22Rv1 (cell line): Measurements from ENCODE around the gene MYH6.

ENCODE experiments used
- CTCF ChIP-seq: fragments of 450-650 bp; IDR thresholded peaks from 2 replicates; pipeline ENCODE4 v1.5.1; 2017; ENCODE audit warnings: mild to moderate bottlenecking
- ZFX ChIP-seq: fragments of 450-650 bp; IDR thresholded peaks from 2 replicates; pipeline ENCODE4 v1.6.1; 2017; ENCODE audit warnings: antibody characterized with exemption, borderline replicate concordance

GRCh38 chr14:23357261-23357660, 50.8 kb downstream of the MYH6 start:
- no peak for TF ChIP-seq CTCF
- no peak for TF ChIP-seq ZFX
